IMR-90 (cell line): ENCODE results near the gene CREB5. TPM values are rescaled to one million over a fixed set of nuclear protein-coding genes. Genes with fewer than 3 reads are reported as not detected.

ENCODE experiments used
- ATAC-seq: fragments of 200-7000 bp; cut with Tn5 transposase; 2 replicates; pipeline ENCODE4 v1.9.1; 2020; ENCODE audit warnings: low read depth, mild to moderate bottlenecking, moderate library complexity
- BruUV-seq: library from RNA; stranded (reverse); fragments of 400-500 nt; replicated peaks from 2 replicates; lab custom pipeline; 2021; lab: Mats Ljungman, UMichigan
- CTCF ChIA-PET: fragments of 300-600 bp; formaldehyde crosslinking; extraction: SDS; loops from one replicate; lab custom pipeline; 2021; ENCODE audit warnings: antibody characterized with exemption; lab: Yijun Ruan, JAX
- POLR2A ChIA-PET: fragments of 300-600 bp; sonication (Branson Sonifier 250); formaldehyde crosslinking; loops from one replicate; lab custom pipeline; 2022; ENCODE audit warnings: antibody characterized with exemption; ENCODE audit not compliant: unreplicated experiment; lab: Charles Lee
- DNase-seq: peaks from one replicate; pipeline ENCODE4 v3.0.0; 2013
- H2AFZ ChIP-seq: replicated peaks from 2 replicates; pipeline ENCODE3; 2013; ENCODE audit warnings: low read length, mild to moderate bottlenecking; ENCODE audit not compliant: poor library complexity
- H2AK5ac ChIP-seq: 2 replicates; pipeline ENCODE4 v1.6.1; 2013; ENCODE audit warnings: low read depth, low read length, inconsistent platforms
- H2AK9ac ChIP-seq: replicated peaks from 2 replicates; pipeline ENCODE3; 2013; ENCODE audit warnings: mild to moderate bottlenecking, low read depth, low read length, moderate library complexity; ENCODE audit not compliant: poor library complexity
- H2BK120ac ChIP-seq: 2 replicates; pipeline ENCODE4 v1.6.1; 2013; ENCODE audit warnings: low read depth, low read length, inconsistent platforms
- H2BK15ac ChIP-seq: 3 replicates; pipeline ENCODE4 v1.6.1; 2013; ENCODE audit warnings: low read depth, low read length, inconsistent platforms
- H2BK20ac ChIP-seq: 2 replicates; pipeline ENCODE4 v1.6.1; 2013; ENCODE audit warnings: low read depth, mild to moderate bottlenecking, inconsistent platforms, low read length, moderate library complexity
- H2BK5ac ChIP-seq: 2 replicates; pipeline ENCODE4 v1.6.1; 2013; ENCODE audit warnings: mild to moderate bottlenecking, low read depth, low read length, inconsistent platforms; ENCODE audit not compliant: poor library complexity, severe bottlenecking
- H3K14ac ChIP-seq: replicated peaks from 2 replicates; pipeline ENCODE4 v1.6.1; 2013; ENCODE audit warnings: low read depth, low read length, inconsistent platforms
- H3K18ac ChIP-seq: 2 replicates; pipeline ENCODE4 v1.6.1; 2013; ENCODE audit warnings: low read depth, low read length, control low read depth
- H3K23ac ChIP-seq: 2 replicates; pipeline ENCODE4 v1.6.1; 2013; ENCODE audit warnings: low read depth, low read length, inconsistent platforms
- H3K27ac ChIP-seq: 2 replicates; pipeline ENCODE4 v1.5.1; 2013; ENCODE audit warnings: mild to moderate bottlenecking, control low read depth, low read length; ENCODE audit not compliant: insufficient read depth
- H3K27me3 ChIP-seq: 2 replicates; pipeline ENCODE4 v1.6.1; 2013; ENCODE audit warnings: low read length; ENCODE audit not compliant: control insufficient read depth, insufficient read depth
- H3K36me3 ChIP-seq: 2 replicates; pipeline ENCODE4 v1.6.1; 2013; ENCODE audit warnings: low read length, mixed read lengths; ENCODE audit not compliant: control insufficient read depth, insufficient read depth
- H3K4ac ChIP-seq: 2 replicates; pipeline ENCODE4 v1.6.1; 2013; ENCODE audit warnings: low read depth, low read length, inconsistent platforms
- H3K4me1 ChIP-seq: 2 replicates; pipeline ENCODE4 v1.6.1; 2013; ENCODE audit warnings: low read length, mixed read lengths; ENCODE audit not compliant: control insufficient read depth, insufficient read depth
- H3K4me2 ChIP-seq: 2 replicates; pipeline ENCODE4 v1.6.1; 2013; ENCODE audit warnings: low read depth, mild to moderate bottlenecking, control low read depth, low read length, moderate library complexity
- H3K4me3 ChIP-seq: 2 replicates; pipeline ENCODE4 v1.5.1; 2013; ENCODE audit warnings: low read depth, mild to moderate bottlenecking, control low read depth, low read length, moderate library complexity; ENCODE audit not compliant: insufficient read depth
- H3K56ac ChIP-seq: 2 replicates; pipeline ENCODE4 v1.6.1; 2013; ENCODE audit warnings: low read length, inconsistent platforms; ENCODE audit not compliant: insufficient read depth; ENCODE audit errors: extremely low read depth
- H3K79me1 ChIP-seq, 2 experiments: 2 replicates each; pipeline ENCODE4 v1.6.1; 2013; ENCODE audit warnings: low read length in 2 of 2, inconsistent platforms in 1 of 2, low read depth in 1 of 2
- H3K9ac ChIP-seq: 2 replicates; pipeline ENCODE4 v1.6.1; 2013; ENCODE audit warnings: low read depth, low read length, control low read depth
- H3K9me1 ChIP-seq: 2 replicates; pipeline ENCODE4 v1.6.1; 2013; ENCODE audit warnings: low read length, inconsistent platforms; ENCODE audit not compliant: insufficient read depth
- H3K9me3 ChIP-seq: 2 replicates; pipeline ENCODE4 v1.6.1; 2013; ENCODE audit warnings: low read length; ENCODE audit not compliant: control insufficient read depth, insufficient read depth
- H4K20me1 ChIP-seq: 2 replicates; pipeline ENCODE4 v1.6.1; 2013; ENCODE audit warnings: low read length, inconsistent platforms; ENCODE audit not compliant: insufficient read depth
- H4K5ac ChIP-seq: 2 replicates; pipeline ENCODE4 v1.6.1; 2013; ENCODE audit warnings: mild to moderate bottlenecking, low read depth, low read length, control low read depth
- H4K8ac ChIP-seq, 2 experiments: 2 replicates each; pipeline ENCODE4 v1.6.1; 2013; ENCODE audit warnings: low read depth in 2 of 2, low read length in 2 of 2, control low read depth in 1 of 2, inconsistent platforms in 1 of 2
- H4K91ac ChIP-seq: 2 replicates; pipeline ENCODE4 v1.6.1; 2013; ENCODE audit warnings: low read depth, low read length, inconsistent platforms; ENCODE audit not compliant: insufficient read depth
- BHLHE40 ChIP-seq: fragments of 150-350 bp; IDR thresholded peaks from 2 replicates; pipeline ENCODE4 v1.6.1; 2016; ENCODE audit warnings: mild to moderate bottlenecking, low read depth, low read length
- CEBPB ChIP-seq: IDR thresholded peaks from 2 replicates; pipeline ENCODE4 v1.6.1; 2012; ENCODE audit warnings: low read depth, low read length, improper control_type of control experiment
- CTCF ChIP-seq: conservative IDR thresholded peaks from 2 replicates; pipeline ENCODE4 v1.5.1; 2012; ENCODE audit warnings: mild to moderate bottlenecking, low read depth, low read length, improper control_type of control experiment
- ELK1 ChIP-seq: fragments of 150-350 bp; IDR thresholded peaks from 2 replicates; pipeline ENCODE4 v1.6.1; 2016; ENCODE audit warnings: low read depth, mild to moderate bottlenecking, low read length, moderate library complexity, borderline replicate concordance
- FOS ChIP-seq: fragments of 150-350 bp; IDR thresholded peaks from 2 replicates; pipeline ENCODE4 v1.6.1; 2016; ENCODE audit warnings: low read depth, low read length
- MAFK ChIP-seq: IDR thresholded peaks from 2 replicates; pipeline ENCODE4 v1.6.1; 2012; ENCODE audit warnings: low read depth, low read length, improper control_type of control experiment
- MAZ ChIP-seq: IDR thresholded peaks from 2 replicates; pipeline ENCODE4 v1.6.1; 2012; ENCODE audit warnings: low read depth, mild to moderate bottlenecking, low read length, improper control_type of control experiment, moderate library complexity, borderline replicate concordance
- MXI1 ChIP-seq: IDR thresholded peaks from 2 replicates; pipeline ENCODE4 v1.6.1; 2012; ENCODE audit warnings: low read depth, mild to moderate bottlenecking, low read length, moderate library complexity, borderline replicate concordance
- NFE2L2 ChIP-seq: fragments of 150-350 bp; IDR thresholded peaks from 2 replicates; pipeline ENCODE4 v1.6.1; 2016; ENCODE audit warnings: low read depth, mild to moderate bottlenecking, low read length
- POLR2A ChIP-seq: IDR thresholded peaks from 2 replicates; pipeline ENCODE4 v1.6.1; 2012; ENCODE audit warnings: mild to moderate bottlenecking, low read depth, low read length
- RAD21 ChIP-seq: IDR thresholded peaks from 2 replicates; pipeline ENCODE4 v1.6.1; 2012; ENCODE audit warnings: low read length, improper control_type of control experiment
- RCOR1 ChIP-seq: IDR thresholded peaks from 2 replicates; pipeline ENCODE4 v1.6.1; 2012; ENCODE audit warnings: mild to moderate bottlenecking, low read length, improper control_type of control experiment; ENCODE audit not compliant: insufficient replicate concordance
- RFX5 ChIP-seq: IDR thresholded peaks from 2 replicates; pipeline ENCODE4 v1.8.0; 2012; ENCODE audit warnings: low read depth, mild to moderate bottlenecking, low read length, moderate library complexity
- SMC3 ChIP-seq: fragments of 150-350 bp; IDR thresholded peaks from 2 replicates; pipeline ENCODE4 v1.6.1; 2016; ENCODE audit warnings: low read depth, mild to moderate bottlenecking, antibody characterized with exemption, low read length, moderate library complexity
- USF2 ChIP-seq: fragments of 150-350 bp; IDR thresholded peaks from 2 replicates; pipeline ENCODE4 v1.6.1; 2017; ENCODE audit warnings: mild to moderate bottlenecking, antibody characterized with exemption, low read length, low read depth
- WGBS, 2 experiments: methylation state at CpG; one replicate each; pipeline versions ENCODE4 v1.1.5 to v1.1.7; 2013; ENCODE audit warnings: missing lambda C conversion rate in 2 of 2; ENCODE audit not compliant: insufficient read length in 1 of 2; ENCODE audit errors: extremely low coverage in 2 of 2; 5-methylcytosine and 5-hydroxymethylcytosine counted together
- dilution Hi-C: fragments of 300-500 bp; cut with HindIII; formaldehyde crosslinking; loops from one replicate; pipeline ENCODE4 v1.14.3; 2018; ENCODE audit warnings: low sequenced_read_pairs; ENCODE audit not compliant: unreplicated experiment
- in situ Hi-C: fragments of 300-500 bp; cut with MboI; formaldehyde crosslinking; loops from 3 replicates; pipeline ENCODE4 v1.14.3; 2019; ENCODE audit warnings: low sequenced_read_pairs, inconsistent platforms, mixed read lengths
- intact Hi-C: fragments of 100-400 bp; cut with micrococcal nuclease; formaldehyde crosslinking; loops from 2 replicates; pipeline ENCODE4 v1.10.0; 2022
- polyA plus RNA-seq, 3 experiments: library from polyadenylated mRNA; depleted of rRNA; stranded (reverse); fragments of >200 nt; gene quantifications; 2 replicates each; pipeline ENCODE4 v1.2.3, GENCODE V29; 2012; ENCODE audit warnings: low replicate concordance in 1 of 3
- total RNA-seq: library from RNA; depleted of rRNA; stranded (reverse); fragments of >200 nt; gene quantifications from 2 replicates; pipeline ENCODE4 v1.2.3, GENCODE V29; 2012

Gene CREB5
- total and polyA plus RNA-seq, 2 of the 4 experiments (the other 2 are of a cell fraction) = 7.3 to 13.1 TPM

GRCh38 chr7:28524978-28525377 is 112.7 kb downstream of the CREB5 start:
- Histone ChIP-seq H3K27ac (no peak overlapping the region), H3K4me1 (peaks cover 2% of the 10 kb centered on the region), H4K91ac (no peak overlapping the region), H4K5ac (no peak overlapping the region), H3K14ac (no peak overlapping the region), H3K4me2 (no peak overlapping the region), H3K23ac (no peak overlapping the region), H4K8ac (no peak overlapping the region), H3K4ac (no peak overlapping the region), H3K9me1 (no peaks in the 10 kb centered on the region), H4K20me1 (no peaks in the 10 kb centered on the region), H2AK9ac (no peak overlapping the region), H3K27me3 (no peaks in the 10 kb centered on the region), H3K9me3 (no peaks in the 10 kb centered on the region), H3K79me1 (no peaks in the 10 kb centered on the region), H2BK5ac (no peak overlapping the region), H3K18ac (no peak overlapping the region), H3K4me3 (no peak overlapping the region), H2AFZ (no peak overlapping the region), H2BK15ac (no peak overlapping the region), H2BK20ac (no peak overlapping the region), H2AK5ac (no peak overlapping the region), H3K36me3 (no peaks in the 10 kb centered on the region), H3K56ac (no peak overlapping the region), H3K9ac (no peak overlapping the region), H2BK120ac (no peak overlapping the region)
- BruUV-seq = no TSS peak
- dilution Hi-C loops = no loop called here
- DNase-seq = no peak
- intact Hi-C loops = no loop called here
- in situ Hi-C loops = no loop called here
- no peak for ATAC-seq
- TF ChIP-seq SMC3 = no peak
- TF ChIP-seq NFE2L2 = no peak
- no peak for TF ChIP-seq USF2
- TF ChIP-seq FOS = no peak
- no peak for TF ChIP-seq ELK1
- TF ChIP-seq RFX5 = no peak
- TF ChIP-seq MAZ = no peak
- TF ChIP-seq RCOR1 = no peak
- TF ChIP-seq CEBPB = no peak
- TF ChIP-seq BHLHE40 = no peak
- no peak for TF ChIP-seq MXI1
- TF ChIP-seq POLR2A = no peak
- no peak for TF ChIP-seq MAFK
- TF ChIP-seq CTCF = no peak
- no peak for TF ChIP-seq RAD21
- ChIA-PET POLR2A (no interaction called here), CTCF (interaction anchor here (0.6 kb wide), 1 partner anchor 320 kb away, joined by 3 read pairs; no protein-coding TSS in a partner anchor)
- WGBS, 2 experiments = no CpG with 5 or more reads among the region's 3 CpGs
